CD4-positive, alpha-beta T cell treated with Interleukin-12 subunit alpha and Interleukin-12 subunit beta, for 1 hour (primary cell): ENCODE measurements around the gene CDK18.
A peak's percentile ranks its signal among the peaks of the same experiment; 100 is the strongest.
"Not testable (repeated sequence)": the region's sequence is repeated elsewhere in the genome, so short reads cannot be mapped to it uniquely, and the experiment has no call there.

Source experiments
- DNase-seq: peaks from one replicate; pipeline ENCODE4 v3.0.0-alpha.2; 2020

The CDK18 gene

GRCh38 chr1:205504311-205505075, at the start of gene CDK18:
CDK18 (plus strand) TSS chr1:205504669; CDS start chr1:205523168, 18,499 bp downstream.
- DNase-seq = peak; percentile 39

GRCh38 chr1:205454903-205455335, 49.5 kb upstream of the CDK18 start:
- DNase-seq = no peak

GRCh38 chr1:205455581-205456382, 48.7 kb upstream of the CDK18 start, which contains the start of gene BLACAT1:
BLACAT1 (minus strand) TSS chr1:205456045.
- DNase-seq = no peak

- no peak for DNase-seq
Observed at GRCh38 chr1:205456383-205456867, 48.0 kb upstream of the CDK18 start.

GRCh38 chr1:205456868-205457745, 47.4 kb upstream of the CDK18 start:
- no peak for DNase-seq

GRCh38 chr1:205458777-205459566, 45.5 kb upstream of the CDK18 start:
- DNase-seq = no peak

- no peak for DNase-seq
Observed at GRCh38 chr1:205465392-205465791, 39.1 kb upstream of the CDK18 start.

GRCh38 chr1:205466595-205467220, 37.8 kb upstream of the CDK18 start:
- DNase-seq = no peak

GRCh38 chr1:205470131-205470530, 34.3 kb upstream of the CDK18 start:
- no peak for DNase-seq

GRCh38 chr1:205472737-205473441, 31.6 kb upstream of the CDK18 start:
- DNase-seq = no peak

GRCh38 chr1:205473475-205473874, 31.0 kb upstream of the CDK18 start:
- no peak for DNase-seq

GRCh38 chr1:205473966-205474365, 30.5 kb upstream of the CDK18 start:
- DNase-seq = no peak

GRCh38 chr1:205474571-205474970, 29.9 kb upstream of the CDK18 start:
- no peak for DNase-seq

- no peak for DNase-seq
Observed at GRCh38 chr1:205475855-205476254, 28.6 kb upstream of the CDK18 start.

- no peak for DNase-seq
Observed at GRCh38 chr1:205476648-205477047, 27.8 kb upstream of the CDK18 start.

GRCh38 chr1:205477121-205477758, 27.2 kb upstream of the CDK18 start:
- no peak for DNase-seq

- no peak for DNase-seq
Observed at GRCh38 chr1:205477759-205478247, 26.7 kb upstream of the CDK18 start.

- DNase-seq = not testable (repeated sequence)
Observed at GRCh38 chr1:205478985-205479384, 25.5 kb upstream of the CDK18 start.

- peak; percentile 74 for DNase-seq
Observed at GRCh38 chr1:205480349-205480985, 24.0 kb upstream of the CDK18 start.

GRCh38 chr1:205481218-205481617, 23.3 kb upstream of the CDK18 start:
- DNase-seq = no peak
